ENCODE measurements around the gene RAD18. TPM values are rescaled to one million over a fixed set of nuclear protein-coding genes. Genes with fewer than 3 reads are reported as not detected.

The RAD18 gene
- polyA plus RNA-seq, 1 donor from 2014 or later = 4.7 TPM

DNA sequence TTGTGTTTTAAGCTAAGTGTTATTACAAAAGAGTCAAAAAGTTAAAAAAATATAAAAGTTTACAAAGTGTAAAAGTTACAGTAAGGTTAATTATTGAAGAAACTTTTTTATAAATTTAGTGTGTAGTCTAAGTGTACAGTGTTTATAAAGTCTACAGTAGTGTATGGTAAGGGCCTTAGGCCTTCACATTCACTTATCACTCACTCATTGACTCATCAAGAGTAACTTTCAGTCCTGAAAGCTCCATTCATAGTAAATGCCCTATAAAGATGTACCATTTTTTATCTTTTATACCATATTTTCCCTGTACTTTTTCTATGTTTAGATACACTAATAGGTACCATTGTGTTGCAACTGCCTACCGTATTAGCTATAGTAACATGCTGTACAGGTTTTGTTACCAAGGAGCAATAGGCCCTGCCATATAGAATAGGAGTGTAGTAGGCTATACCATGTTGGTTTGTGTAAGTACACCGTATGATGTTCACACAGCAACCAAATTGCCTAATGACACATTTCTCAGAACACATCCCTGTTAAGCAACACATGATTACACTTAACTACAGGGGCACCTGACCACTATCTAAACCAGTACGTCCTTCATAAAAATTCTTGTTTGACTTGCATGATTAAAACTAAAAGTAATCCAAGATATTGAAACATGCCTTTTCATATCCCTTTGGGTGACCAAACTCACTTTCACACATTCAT, 17.2 kb downstream of the RAD18 start:
- Histone ChIP-seq H2AFZ (ENCODE audit: low read depth, low read length) (no peak overlapping the region), H3F3A (ENCODE audit: insufficient read depth, low read length, poor library complexity, severe bottlenecking) (no peaks in the 10 kb centered on the region), H3K4me3 (ENCODE audit: low read length) (no peak overlapping the region), H3K79me2 (replicated peaks; ENCODE audit: insufficient read depth, low read length) (no peaks in the 10 kb centered on the region), H3K4me2 (ENCODE audit: low read length) (no peak overlapping the region), H3K27ac (ENCODE audit: low read length) (no peak overlapping the region), H3K27me3 (ENCODE audit: insufficient read depth, low read depth, low read length) (no peaks in the 10 kb centered on the region), H4K20me1 (ENCODE audit: insufficient read depth) (no peaks in the 10 kb centered on the region), H3K36me3 (ENCODE audit: insufficient read depth, low read length) (no peaks in the 10 kb centered on the region), H3K9me3 (ENCODE audit: low read length) (no peaks in the 10 kb centered on the region), H3K9me2 (ENCODE audit: insufficient read depth, low read length) (no peaks in the 10 kb centered on the region), H3K9ac (ENCODE audit: low read length) (no peak overlapping the region)
- TF ChIP-seq EZH2 (IDR thresholded peaks at IDR 0.05; ENCODE audit: borderline replicate concordance, insufficient read depth, low read length, poor library complexity, severe bottlenecking) (no peak), RAD21 (conservative IDR thresholded peaks at IDR 0.05) (no peak), CTCF (IDR thresholded peaks at IDR 0.05; ENCODE audit: poor library complexity, severe bottlenecking) (no peak)

GRCh38 chr3:8942746-8943488, 20.4 kb downstream of the RAD18 start:
- Histone ChIP-seq H3K36me3 (ENCODE audit: insufficient read depth, low read length) (no peaks in the 10 kb centered on the region), H3K79me2 (replicated peaks; ENCODE audit: insufficient read depth, low read length) (no peaks in the 10 kb centered on the region)

More at GRCh38 chr3:8942746-8943488, 20.4 kb downstream of the RAD18 start:
- Histone ChIP-seq H2AFZ (ENCODE audit: low read depth, low read length) (no peak overlapping the region), H3F3A (ENCODE audit: insufficient read depth, low read length, poor library complexity, severe bottlenecking) (no peaks in the 10 kb centered on the region), H3K4me3 (ENCODE audit: low read length) (no peak overlapping the region), H3K27me3 (ENCODE audit: insufficient read depth, low read depth, low read length) (no peaks in the 10 kb centered on the region), H3K27ac (ENCODE audit: low read length) (no peak overlapping the region), H3K9ac (ENCODE audit: low read length) (no peak overlapping the region), H3K9me2 (ENCODE audit: insufficient read depth, low read length) (no peaks in the 10 kb centered on the region), H3K9me3 (ENCODE audit: low read length) (no peaks in the 10 kb centered on the region), H4K20me1 (ENCODE audit: insufficient read depth) (no peaks in the 10 kb centered on the region), H3K4me2 (ENCODE audit: low read length) (no peak overlapping the region)
- no peak for TF ChIP-seq RAD21 (conservative IDR thresholded peaks at IDR 0.05)
- no peak for TF ChIP-seq MXI1 (conservative IDR thresholded peaks at IDR 0.05; ENCODE audit: poor library complexity, severe bottlenecking)
- TF ChIP-seq SMC3 (conservative IDR thresholded peaks at IDR 0.05; ENCODE audit: poor library complexity) = no peak
- TF ChIP-seq POLR2AphosphoS5 (IDR thresholded peaks at IDR 0.05) = no peak
- no peak for TF ChIP-seq TAF1 (IDR thresholded peaks at IDR 0.05; ENCODE audit: low read depth)
- TF ChIP-seq, protein P1, sequence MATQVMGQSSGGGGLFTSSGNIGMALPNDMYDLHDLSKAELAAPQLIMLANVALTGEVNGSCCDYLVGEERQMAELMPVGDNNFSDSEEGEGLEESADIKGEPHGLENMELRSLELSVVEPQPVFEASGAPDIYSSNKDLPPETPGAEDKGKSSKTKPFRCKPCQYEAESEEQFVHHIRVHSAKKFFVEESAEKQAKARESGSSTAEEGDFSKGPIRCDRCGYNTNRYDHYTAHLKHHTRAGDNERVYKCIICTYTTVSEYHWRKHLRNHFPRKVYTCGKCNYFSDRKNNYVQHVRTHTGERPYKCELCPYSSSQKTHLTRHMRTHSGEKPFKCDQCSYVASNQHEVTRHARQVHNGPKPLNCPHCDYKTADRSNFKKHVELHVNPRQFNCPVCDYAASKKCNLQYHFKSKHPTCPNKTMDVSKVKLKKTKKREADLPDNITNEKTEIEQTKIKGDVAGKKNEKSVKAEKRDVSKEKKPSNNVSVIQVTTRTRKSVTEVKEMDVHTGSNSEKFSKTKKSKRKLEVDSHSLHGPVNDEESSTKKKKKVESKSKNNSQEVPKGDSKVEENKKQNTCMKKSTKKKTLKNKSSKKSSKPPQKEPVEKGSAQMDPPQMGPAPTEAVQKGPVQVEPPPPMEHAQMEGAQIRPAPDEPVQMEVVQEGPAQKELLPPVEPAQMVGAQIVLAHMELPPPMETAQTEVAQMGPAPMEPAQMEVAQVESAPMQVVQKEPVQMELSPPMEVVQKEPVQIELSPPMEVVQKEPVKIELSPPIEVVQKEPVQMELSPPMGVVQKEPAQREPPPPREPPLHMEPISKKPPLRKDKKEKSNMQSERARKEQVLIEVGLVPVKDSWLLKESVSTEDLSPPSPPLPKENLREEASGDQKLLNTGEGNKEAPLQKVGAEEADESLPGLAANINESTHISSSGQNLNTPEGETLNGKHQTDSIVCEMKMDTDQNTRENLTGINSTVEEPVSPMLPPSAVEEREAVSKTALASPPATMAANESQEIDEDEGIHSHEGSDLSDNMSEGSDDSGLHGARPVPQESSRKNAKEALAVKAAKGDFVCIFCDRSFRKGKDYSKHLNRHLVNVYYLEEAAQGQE (IDR thresholded peaks at IDR 0.05; ENCODE audit: borderline replicate concordance) = no peak
- no peak for TF ChIP-seq EP300 (conservative IDR thresholded peaks at IDR 0.05; ENCODE audit: poor library complexity, severe bottlenecking)
- TF ChIP-seq CTCF (IDR thresholded peaks at IDR 0.05; ENCODE audit: poor library complexity, severe bottlenecking) = no peak
- TF ChIP-seq EZH2 (IDR thresholded peaks at IDR 0.05; ENCODE audit: borderline replicate concordance, insufficient read depth, low read length, poor library complexity, severe bottlenecking) = no peak
